HepG2 (cell line): ENCODE measurements around the gene TPM2. TPM values are rescaled to one million over a fixed set of nuclear protein-coding genes. Genes with fewer than 3 reads are reported as not detected.

ENCODE experiments used
- ATAC-seq: fragments of 200-7000 bp; cut with Tn5 transposase; 3 replicates; pipeline ENCODE4 v1.9.1; 2020; ENCODE audit warnings: mild to moderate bottlenecking, moderate library complexity
- BruUV-seq: library from RNA; stranded (reverse); fragments of 400-500 nt; replicated peaks from 2 replicates; lab custom pipeline; 2021; lab: Mats Ljungman, UMichigan
- CTCF ChIA-PET: fragments of 300-600 bp; formaldehyde crosslinking; extraction: SDS; loops from one replicate; lab custom pipeline; 2021; ENCODE audit warnings: low total read pairs, inconsistent platforms, low intra/inter-chr PET ratio; lab: Yijun Ruan, JAX
- POLR2A ChIA-PET: fragments of 350-600 bp; sonication (Branson Sonifier 250); formaldehyde crosslinking; loops from one replicate; lab custom pipeline; 2020; ENCODE audit warnings: antibody characterized with exemption, inconsistent platforms; lab: Yijun Ruan, JAX
- DNase-seq: peaks from one replicate; pipeline ENCODE4 v3.0.0-alpha.2; 2015; ENCODE audit warnings: low spot score
- FAIRE-seq: peaks from 3 replicates; lab custom pipeline; 2011; peaks lifted over from hg19 to GRCh38; lab: Jason Lieb, UNC
- H2AFZ ChIP-seq: one replicate; pipeline ENCODE4 v1.6.1; 2011; ENCODE audit warnings: low read length, inconsistent platforms
- H3K27ac ChIP-seq: fragments of 300-600 bp; 3 replicates; pipeline ENCODE4 v1.8.0; 2011; ENCODE audit warnings: mixed run types, mild to moderate bottlenecking, mixed read lengths, low read length, inconsistent platforms; ENCODE audit not compliant: insufficient read depth; ENCODE audit errors: extremely low read length
- H3K27me3 ChIP-seq, 2 experiments: fragments of 200-600 bp in 1 of 2; 2 replicates in 1 of 2; 3 replicates in 1 of 2; pipeline versions ENCODE4 v1.6.0 to v1.8.0; 2011; ENCODE audit warnings: low read length in 2 of 2, mild to moderate bottlenecking in 2 of 2, moderate library complexity in 2 of 2, inconsistent platforms in 1 of 2; ENCODE audit not compliant: insufficient read depth in 2 of 2, control insufficient read depth in 1 of 2
- H3K36me3 ChIP-seq, 2 experiments: fragments of 200-600 bp in 1 of 2; replicated peaks in 1 of 2; 2 replicates in 1 of 2; 3 replicates in 1 of 2; pipeline versions ENCODE4 v1.5.1 to v1.8.0; 2011; ENCODE audit warnings: low read length in 2 of 2, inconsistent platforms in 1 of 2; ENCODE audit not compliant: insufficient read depth in 2 of 2, control insufficient read depth in 1 of 2
- H3K4me1 ChIP-seq: 2 replicates; pipeline ENCODE4 v1.5.1; 2012; ENCODE audit warnings: low read length, inconsistent platforms; ENCODE audit not compliant: insufficient read depth
- H3K4me2 ChIP-seq: 2 replicates; pipeline ENCODE4 v1.6.0; 2011; ENCODE audit warnings: low read depth, low read length, inconsistent platforms
- H3K4me3 ChIP-seq, 3 experiments: fragments of 200-600 bp in 1 of 3; sonication (generic), shearing (Covaris generic) in 1 of 3; replicated peaks in 1 of 3; 2 replicates each; pipeline ENCODE4 v1.5.1; 2011 to 2016; ENCODE audit warnings: low read length in 3 of 3, inconsistent platforms in 2 of 3, low read depth in 2 of 3, mild to moderate bottlenecking in 2 of 3, control low read depth in 1 of 3, mixed read lengths in 1 of 3; ENCODE audit not compliant: insufficient read depth in 1 of 3
- H3K79me2 ChIP-seq: one replicate; pipeline ENCODE4 v1.6.1; 2011; ENCODE audit warnings: low read length, inconsistent platforms; ENCODE audit not compliant: insufficient read depth
- H3K9ac ChIP-seq: 2 replicates; pipeline ENCODE4 v1.6.0; 2011; ENCODE audit warnings: mild to moderate bottlenecking, low read depth, low read length, inconsistent platforms; ENCODE audit not compliant: insufficient read depth
- H3K9me3 ChIP-seq: 2 replicates; pipeline ENCODE4 v1.5.1; 2012; ENCODE audit warnings: mild to moderate bottlenecking, low read length
- H4K20me1 ChIP-seq: 2 replicates; pipeline ENCODE4 v1.6.0; 2011; ENCODE audit warnings: inconsistent platforms, mild to moderate bottlenecking, low read length, moderate library complexity; ENCODE audit not compliant: insufficient read depth
- GFI1 ChIP-seq: sonication (generic); formaldehyde crosslinking; IDR thresholded peaks from 2 replicates; pipeline ENCODE4 v1.5.0; 2020; ENCODE audit warnings: missing genetic modification reagents, mild to moderate bottlenecking, borderline replicate concordance
- HCFC1 ChIP-seq: fragments of 150-350 bp; IDR thresholded peaks from 2 replicates; pipeline ENCODE4 v1.6.1; 2014; ENCODE audit warnings: low read depth, low read length
- JARID2 ChIP-seq: sonication (generic); formaldehyde crosslinking; IDR thresholded peaks from 2 replicates; pipeline ENCODE4 v1.8.1; 2023; ENCODE audit warnings: missing genetic modification reagents, inconsistent platforms; ENCODE audit not compliant: insufficient replicate concordance
- MLLT10 ChIP-seq: sonication (generic); formaldehyde crosslinking; IDR thresholded peaks from 2 replicates; pipeline ENCODE4 v1.4.0; 2020; ENCODE audit warnings: missing genetic modification reagents
- NFATC3 ChIP-seq: sonication (generic); formaldehyde crosslinking; IDR thresholded peaks from 2 replicates; pipeline ENCODE4 v1.5.1; 2020; ENCODE audit warnings: mild to moderate bottlenecking, missing genetic modification reagents
- NKX3-1 ChIP-seq: sonication (generic); formaldehyde crosslinking; IDR thresholded peaks from 2 replicates; pipeline ENCODE4 v1.5.0; 2020; ENCODE audit warnings: missing genetic modification reagents
- PAF1 ChIP-seq: IDR thresholded peaks from 2 replicates; pipeline ENCODE4 v1.6.1; 2016; ENCODE audit warnings: missing genetic modification reagents, missing compliant biosample characterization
- RFX5 ChIP-seq: IDR thresholded peaks from 2 replicates; pipeline ENCODE4 v1.6.1; 2011; ENCODE audit warnings: low read depth, low read length, improper control_type of control experiment
- RNF2 ChIP-seq: fragments of 450-650 bp; conservative IDR thresholded peaks from 2 replicates; pipeline ENCODE4 v1.6.1; 2016; ENCODE audit warnings: low read depth
- ZBTB7A ChIP-seq: sonication (generic); formaldehyde crosslinking; IDR thresholded peaks from 2 replicates; pipeline ENCODE4 v1.8.0; 2022; ENCODE audit warnings: mild to moderate bottlenecking, missing genetic modification reagents
- ZNF160 ChIP-seq: sonication (generic); formaldehyde crosslinking; IDR thresholded peaks from 2 replicates; pipeline ENCODE4 v1.8.0; 2022; ENCODE audit warnings: mild to moderate bottlenecking, inconsistent platforms, missing genetic modification reagents
- ZNF615 ChIP-seq: sonication (generic); formaldehyde crosslinking; IDR thresholded peaks from 2 replicates; pipeline ENCODE4 v1.5.0; 2020; ENCODE audit warnings: mild to moderate bottlenecking, missing genetic modification reagents, borderline replicate concordance
- ZNF839 ChIP-seq: sonication (generic); formaldehyde crosslinking; IDR thresholded peaks from 2 replicates; pipeline ENCODE4 v1.4.0; 2020; ENCODE audit warnings: missing genetic modification reagents, mild to moderate bottlenecking, borderline replicate concordance
- ZZZ3 ChIP-seq: sonication (generic); formaldehyde crosslinking; IDR thresholded peaks from 2 replicates; pipeline ENCODE4 v1.4.0; 2020; ENCODE audit warnings: missing genetic modification reagents, mild to moderate bottlenecking, borderline replicate concordance
- WGBS: methylation state at CpG from one replicate; pipeline ENCODE4 v1.1.6; 2017; ENCODE audit warnings: low lambda C conversion rate; 5-methylcytosine and 5-hydroxymethylcytosine counted together
- in situ Hi-C: cut with HindIII; loops from 2 replicates; pipeline ENCODE4 v1.10.0; 2017; ENCODE audit warnings: low pct_unique_long_range_greater_than_20kb; ENCODE audit not compliant: extremely low pct_ligation_motif_present
- intact Hi-C: fragments of 100-400 bp; cut with micrococcal nuclease; formaldehyde crosslinking; loops from one replicate; pipeline ENCODE4 v1.10.0; 2022; ENCODE audit not compliant: unreplicated experiment
- polyA plus RNA-seq, 8 experiments: library from polyadenylated mRNA; depleted of rRNA in 3 of 8; stranded (reverse) in 7 of 8; unstranded in 1 of 8; fragments of >200 nt; fragmentation: Illumina TruSeq in 4 of 8; extraction: Trizol in 4 of 8; gene quantifications; 2 replicates each; pipeline versions ENCODE4 v1.2.1 to v1.2.3, GENCODE V29; 2011 to 2016; ENCODE audit warnings: low read depth in 4 of 8, missing spikeins in 1 of 8, mixed read lengths in 1 of 8; ENCODE audit not compliant: insufficient read depth in 1 of 8
- total RNA-seq, 5 experiments: library from RNA; depleted of rRNA; stranded (reverse); fragments of >200 nt; fragmentation: Illumina TruSeq; extraction: Trizol; gene quantifications; 2 replicates each; pipeline ENCODE4 v1.2.3, GENCODE V29; 2016; ENCODE audit warnings: low read depth in 1 of 5
- TF ChIP-seq, protein P1 (sequence below): sonication (generic); formaldehyde crosslinking; IDR thresholded peaks from 2 replicates; pipeline ENCODE4 v1.5.0; 2020; ENCODE audit warnings: missing genetic modification reagents
- TF ChIP-seq, protein P2 (sequence below): sonication (generic); formaldehyde crosslinking; IDR thresholded peaks from 2 replicates; pipeline ENCODE4 v1.5.0; 2020; ENCODE audit warnings: mild to moderate bottlenecking, missing genetic modification reagents
- TF ChIP-seq, protein P3 (sequence below): sonication (generic); formaldehyde crosslinking; IDR thresholded peaks from 2 replicates; pipeline ENCODE4 v1.4.0; 2020; ENCODE audit warnings: low read depth, missing genetic modification reagents

TPM2 gene
- total and polyA plus RNA-seq, 2 of the 13 experiments (the other 11 are each of a cell fraction or from before 2014, with no cell fraction given), result 3.1 to 10.7 TPM

DNA sequence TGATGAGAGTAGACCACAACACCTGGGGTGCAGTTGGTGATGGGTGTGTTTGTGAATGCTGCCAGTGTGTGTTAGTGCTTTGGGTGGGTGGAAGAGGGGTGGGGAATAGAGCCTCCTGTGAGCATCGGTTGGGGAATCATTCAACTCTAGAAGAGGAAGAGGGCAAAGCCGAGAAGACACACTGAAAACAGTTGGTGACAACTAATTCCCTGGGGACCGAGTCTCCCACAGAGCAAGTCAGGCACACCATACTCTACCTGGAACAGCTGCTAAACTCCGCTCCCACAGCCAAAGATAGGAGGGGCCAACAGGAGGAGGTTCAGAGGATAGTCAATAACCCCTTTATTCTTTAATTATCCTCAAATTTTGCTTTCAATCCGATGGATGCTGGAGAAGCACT is 23.2 kb downstream of the TPM2 start:
- Histone ChIP-seq H3K27ac (no peak overlapping the region), H3K9me3 (no peaks in the 10 kb centered on the region), H3K4me3 (no peak overlapping the region), H3K4me2 (no peak overlapping the region), H3K9ac (no peak overlapping the region), H3K27me3 (no peaks in the 10 kb centered on the region), H3K4me1 (peaks cover 79% of the 10 kb centered on the region), H2AFZ (no peak overlapping the region), H3K36me3 (peaks cover 2 to 4% of the 10 kb centered on the region in 2 experiments; a peak in 2 of 5 replicates), H3K79me2 (peaks cover 10% of the 10 kb centered on the region), H4K20me1 (no peaks in the 10 kb centered on the region)
- in situ Hi-C loops (loop anchor here (5.0 kb wide), 1 partner anchor 61 kb away; no protein-coding TSS in a partner anchor), intact Hi-C loops (no loop called here)
- no peak for DNase-seq
- 89% methylated on average over 5 of the region's 5 CpGs for WGBS
- no TSS peak for BruUV-seq
- ChIA-PET CTCF (no interaction called here), POLR2A (no interaction called here)
- no peak for ATAC-seq
- FAIRE-seq, result no peak
- TF ChIP-seq, protein P1, sequence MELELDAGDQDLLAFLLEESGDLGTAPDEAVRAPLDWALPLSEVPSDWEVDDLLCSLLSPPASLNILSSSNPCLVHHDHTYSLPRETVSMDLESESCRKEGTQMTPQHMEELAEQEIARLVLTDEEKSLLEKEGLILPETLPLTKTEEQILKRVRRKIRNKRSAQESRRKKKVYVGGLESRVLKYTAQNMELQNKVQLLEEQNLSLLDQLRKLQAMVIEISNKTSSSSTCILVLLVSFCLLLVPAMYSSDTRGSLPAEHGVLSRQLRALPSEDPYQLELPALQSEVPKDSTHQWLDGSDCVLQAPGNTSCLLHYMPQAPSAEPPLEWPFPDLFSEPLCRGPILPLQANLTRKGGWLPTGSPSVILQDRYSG (CRISPR knock-in tag), result no peak
- no peak for TF ChIP-seq ZNF615 (CRISPR knock-in tag)
- no peak for TF ChIP-seq HCFC1
- TF ChIP-seq, protein P2, sequence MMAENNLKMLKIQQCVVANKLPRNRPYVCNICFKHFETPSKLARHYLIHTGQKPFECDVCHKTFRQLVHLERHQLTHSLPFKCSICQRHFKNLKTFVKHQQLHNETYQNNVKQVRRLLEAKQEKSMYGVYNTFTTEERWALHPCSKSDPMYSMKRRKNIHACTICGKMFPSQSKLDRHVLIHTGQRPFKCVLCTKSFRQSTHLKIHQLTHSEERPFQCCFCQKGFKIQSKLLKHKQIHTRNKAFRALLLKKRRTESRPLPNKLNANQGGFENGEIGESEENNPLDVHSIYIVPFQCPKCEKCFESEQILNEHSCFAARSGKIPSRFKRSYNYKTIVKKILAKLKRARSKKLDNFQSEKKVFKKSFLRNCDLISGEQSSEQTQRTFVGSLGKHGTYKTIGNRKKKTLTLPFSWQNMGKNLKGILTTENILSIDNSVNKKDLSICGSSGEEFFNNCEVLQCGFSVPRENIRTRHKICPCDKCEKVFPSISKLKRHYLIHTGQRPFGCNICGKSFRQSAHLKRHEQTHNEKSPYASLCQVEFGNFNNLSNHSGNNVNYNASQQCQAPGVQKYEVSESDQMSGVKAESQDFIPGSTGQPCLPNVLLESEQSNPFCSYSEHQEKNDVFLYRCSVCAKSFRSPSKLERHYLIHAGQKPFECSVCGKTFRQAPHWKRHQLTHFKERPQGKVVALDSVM (CRISPR knock-in tag), result no peak
- no peak for TF ChIP-seq NKX3-1
- TF ChIP-seq MLLT10 (CRISPR knock-in tag), result no peak
- TF ChIP-seq, protein P3, sequence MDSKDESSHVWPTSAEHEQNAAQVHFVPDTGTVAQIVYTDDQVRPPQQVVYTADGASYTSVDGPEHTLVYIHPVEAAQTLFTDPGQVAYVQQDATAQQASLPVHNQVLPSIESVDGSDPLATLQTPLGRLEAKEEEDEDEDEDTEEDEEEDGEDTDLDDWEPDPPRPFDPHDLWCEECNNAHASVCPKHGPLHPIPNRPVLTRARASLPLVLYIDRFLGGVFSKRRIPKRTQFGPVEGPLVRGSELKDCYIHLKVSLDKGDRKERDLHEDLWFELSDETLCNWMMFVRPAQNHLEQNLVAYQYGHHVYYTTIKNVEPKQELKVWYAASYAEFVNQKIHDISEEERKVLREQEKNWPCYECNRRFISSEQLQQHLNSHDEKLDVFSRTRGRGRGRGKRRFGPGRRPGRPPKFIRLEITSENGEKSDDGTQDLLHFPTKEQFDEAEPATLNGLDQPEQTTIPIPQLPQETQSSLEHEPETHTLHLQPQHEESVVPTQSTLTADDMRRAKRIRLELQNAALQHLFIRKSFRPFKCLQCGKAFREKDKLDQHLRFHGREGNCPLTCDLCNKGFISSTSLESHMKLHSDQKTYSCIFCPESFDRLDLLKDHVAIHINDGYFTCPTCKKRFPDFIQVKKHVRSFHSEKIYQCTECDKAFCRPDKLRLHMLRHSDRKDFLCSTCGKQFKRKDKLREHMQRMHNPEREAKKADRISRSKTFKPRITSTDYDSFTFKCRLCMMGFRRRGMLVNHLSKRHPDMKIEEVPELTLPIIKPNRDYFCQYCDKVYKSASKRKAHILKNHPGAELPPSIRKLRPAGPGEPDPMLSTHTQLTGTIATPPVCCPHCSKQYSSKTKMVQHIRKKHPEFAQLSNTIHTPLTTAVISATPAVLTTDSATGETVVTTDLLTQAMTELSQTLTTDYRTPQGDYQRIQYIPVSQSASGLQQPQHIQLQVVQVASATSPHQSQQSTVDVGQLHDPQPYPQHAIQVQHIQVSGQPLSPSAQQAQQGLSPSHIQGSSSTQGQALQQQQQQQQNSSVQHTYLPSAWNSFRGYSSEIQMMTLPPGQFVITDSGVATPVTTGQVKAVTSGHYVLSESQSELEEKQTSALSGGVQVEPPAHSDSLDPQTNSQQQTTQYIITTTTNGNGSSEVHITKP (CRISPR knock-in tag), result no peak
- no peak for TF ChIP-seq JARID2
- no peak for TF ChIP-seq PAF1 (CRISPR knock-in tag)
- no peak for TF ChIP-seq RFX5
- no peak for TF ChIP-seq NFATC3 (CRISPR knock-in tag)
- no peak for TF ChIP-seq ZNF160
- TF ChIP-seq ZNF839 (CRISPR knock-in tag), result no peak
- no peak for TF ChIP-seq GFI1
- TF ChIP-seq ZZZ3 (CRISPR knock-in tag), result no peak
- TF ChIP-seq ZBTB7A (CRISPR knock-in tag), result no peak
- TF ChIP-seq RNF2, result no peak
